GM12878 (cell line): ENCODE data around the gene NCAPH2. TPM values are rescaled to one million over a fixed set of nuclear protein-coding genes. Genes with fewer than 3 reads are reported as not detected.

Source experiments
- CHD1 ChIP-seq: IDR thresholded peaks from 2 replicates; pipeline ENCODE4 v1.6.1; 2012; ENCODE audit warnings: low read depth, low read length, improper control_type of control experiment
- CHD2 ChIP-seq: IDR thresholded peaks from 2 replicates; pipeline ENCODE4 v1.6.1; 2011; ENCODE audit warnings: low read depth, low read length, improper control_type of control experiment, borderline replicate concordance
- EP300 ChIP-seq, 2 experiments: fragments of 150-350 bp in 1 of 2; IDR thresholded peaks; 2 replicates each; pipeline ENCODE4 v1.6.1; 2011 to 2012; ENCODE audit warnings: low read depth in 2 of 2, low read length in 2 of 2, borderline replicate concordance in 1 of 2, improper control_type of control experiment in 1 of 2, inconsistent platforms in 1 of 2; ENCODE audit not compliant: control insufficient read depth in 1 of 2
- ESRRA ChIP-seq: IDR thresholded peaks from 2 replicates; pipeline ENCODE4 v1.6.1; 2012; ENCODE audit warnings: mild to moderate bottlenecking, low read length, improper control_type of control experiment
- FOS ChIP-seq: IDR thresholded peaks from 3 replicates; pipeline ENCODE4 v1.6.1; 2011; ENCODE audit warnings: borderline replicate concordance; ENCODE audit not compliant: insufficient read length; ENCODE audit errors: extremely low read depth
- FOXK2 ChIP-seq: fragments of 450-650 bp; IDR thresholded peaks from 2 replicates; pipeline ENCODE4 v1.6.1; 2017; ENCODE audit warnings: mild to moderate bottlenecking, moderate library complexity
- GABPA ChIP-seq: IDR thresholded peaks from 2 replicates; pipeline ENCODE4 v1.6.1; 2014; ENCODE audit warnings: antibody characterized with exemption, low read depth, mild to moderate bottlenecking, inconsistent platforms
- IRF4 ChIP-seq: IDR thresholded peaks from 2 replicates; pipeline ENCODE4 v1.6.1; 2011; ENCODE audit warnings: low read depth, low read length
- KLF5 ChIP-seq: fragments of 450-650 bp; IDR thresholded peaks from 2 replicates; pipeline ENCODE4 v1.6.1; 2014; ENCODE audit warnings: mild to moderate bottlenecking; ENCODE audit not compliant: partially characterized antibody
- MEF2B ChIP-seq: fragments of 450-650 bp; IDR thresholded peaks from 2 replicates; pipeline ENCODE4 v1.6.1; 2018; ENCODE audit warnings: mild to moderate bottlenecking, moderate library complexity; ENCODE audit not compliant: partially characterized antibody, poor library complexity, severe bottlenecking
- MTA3 ChIP-seq: IDR thresholded peaks from 2 replicates; pipeline ENCODE4 v1.6.1; 2012; ENCODE audit warnings: low read length, inconsistent platforms, borderline replicate concordance
- NFIC ChIP-seq: IDR thresholded peaks from 2 replicates; pipeline ENCODE4 v1.6.1; 2012; ENCODE audit warnings: low read depth, mild to moderate bottlenecking, inconsistent platforms, low read length, moderate library complexity
- NR2C1 ChIP-seq: fragments of 450-650 bp; IDR thresholded peaks from 2 replicates; pipeline ENCODE4 v1.6.1; 2017; ENCODE audit warnings: antibody characterized with exemption, mild to moderate bottlenecking, moderate library complexity
- NRF1 ChIP-seq: conservative IDR thresholded peaks from 2 replicates; pipeline ENCODE4 v1.6.1; 2011; ENCODE audit warnings: mild to moderate bottlenecking, low read depth, low read length, improper control_type of control experiment
- PML ChIP-seq: IDR thresholded peaks from 2 replicates; pipeline ENCODE4 v1.6.1; 2012; ENCODE audit warnings: low read length, inconsistent platforms
- RUNX3 ChIP-seq: IDR thresholded peaks from 2 replicates; pipeline ENCODE4 v1.6.1; 2012; ENCODE audit warnings: low read length, inconsistent platforms
- SMAD1 ChIP-seq: fragments of 450-650 bp; IDR thresholded peaks from 2 replicates; pipeline ENCODE4 v1.6.1; 2018; ENCODE audit warnings: mild to moderate bottlenecking, low read depth; ENCODE audit not compliant: partially characterized antibody
- TAF1 ChIP-seq: IDR thresholded peaks from 2 replicates; pipeline ENCODE4 v1.6.1; 2011; ENCODE audit warnings: mild to moderate bottlenecking, low read depth, low read length, borderline replicate concordance
- YBX1 ChIP-seq: fragments of 450-650 bp; IDR thresholded peaks from 2 replicates; pipeline ENCODE4 v1.6.1; 2016; ENCODE audit warnings: antibody characterized with exemption
- polyA plus RNA-seq, 11 experiments: library from polyadenylated mRNA; depleted of rRNA in 4 of 11; unstranded in 6 of 11; stranded (reverse) in 5 of 11; fragments of >200 nt; fragmentation: Nextera tagmentation in 4 of 11; fragmentation: Illumina TruSeq in 1 of 11; extraction: Ambion mirVana in 4 of 11; extraction: Trizol in 1 of 11; gene quantifications; 1 replicate in 1 of 11; 2 replicates in 10 of 11; pipeline versions ENCODE4 v1.2.1 to v1.2.3, GENCODE V29; 2011 to 2016; ENCODE audit warnings: inconsistent platforms in 2 of 11, missing spikeins in 2 of 11, low read depth in 1 of 11
- total RNA-seq, 4 experiments: library from RNA; depleted of rRNA in 3 of 4; stranded (reverse); fragments of >200 nt in 3 of 4; fragmentation: Illumina TruSeq in 1 of 4; extraction: Trizol in 1 of 4; gene quantifications; 2 replicates each; pipeline versions ENCODE4 v1.2.1 to v1.2.3, GENCODE V29; 2013 to 2021
- TF ChIP-seq, protein P1 (sequence below): IDR thresholded peaks from 2 replicates; pipeline ENCODE4 v1.6.1; 2012; ENCODE audit warnings: mild to moderate bottlenecking, low read depth, low read length
- TF ChIP-seq, protein P2 (sequence below): IDR thresholded peaks from 2 replicates; pipeline ENCODE4 v1.6.1; 2011; ENCODE audit warnings: low read depth, low read length, improper control_type of control experiment, borderline replicate concordance
- TF ChIP-seq, protein P3 (sequence below): fragments of 450-650 bp; conservative IDR thresholded peaks from 2 replicates; pipeline ENCODE4 v1.6.1; 2017; ENCODE audit warnings: mild to moderate bottlenecking, moderate library complexity
- TF ChIP-seq, protein P4 (sequence below): IDR thresholded peaks from 2 replicates; pipeline ENCODE4 v1.6.1; 2012; ENCODE audit warnings: low read depth, low read length, improper control_type of control experiment

NCAPH2 gene
- total and polyA plus RNA-seq, 10 of the 15 experiments (the other 5 are each of a cell fraction or from before 2014, with no cell fraction given), result 5.0 to 110 (median 59.9) TPM

DNA sequence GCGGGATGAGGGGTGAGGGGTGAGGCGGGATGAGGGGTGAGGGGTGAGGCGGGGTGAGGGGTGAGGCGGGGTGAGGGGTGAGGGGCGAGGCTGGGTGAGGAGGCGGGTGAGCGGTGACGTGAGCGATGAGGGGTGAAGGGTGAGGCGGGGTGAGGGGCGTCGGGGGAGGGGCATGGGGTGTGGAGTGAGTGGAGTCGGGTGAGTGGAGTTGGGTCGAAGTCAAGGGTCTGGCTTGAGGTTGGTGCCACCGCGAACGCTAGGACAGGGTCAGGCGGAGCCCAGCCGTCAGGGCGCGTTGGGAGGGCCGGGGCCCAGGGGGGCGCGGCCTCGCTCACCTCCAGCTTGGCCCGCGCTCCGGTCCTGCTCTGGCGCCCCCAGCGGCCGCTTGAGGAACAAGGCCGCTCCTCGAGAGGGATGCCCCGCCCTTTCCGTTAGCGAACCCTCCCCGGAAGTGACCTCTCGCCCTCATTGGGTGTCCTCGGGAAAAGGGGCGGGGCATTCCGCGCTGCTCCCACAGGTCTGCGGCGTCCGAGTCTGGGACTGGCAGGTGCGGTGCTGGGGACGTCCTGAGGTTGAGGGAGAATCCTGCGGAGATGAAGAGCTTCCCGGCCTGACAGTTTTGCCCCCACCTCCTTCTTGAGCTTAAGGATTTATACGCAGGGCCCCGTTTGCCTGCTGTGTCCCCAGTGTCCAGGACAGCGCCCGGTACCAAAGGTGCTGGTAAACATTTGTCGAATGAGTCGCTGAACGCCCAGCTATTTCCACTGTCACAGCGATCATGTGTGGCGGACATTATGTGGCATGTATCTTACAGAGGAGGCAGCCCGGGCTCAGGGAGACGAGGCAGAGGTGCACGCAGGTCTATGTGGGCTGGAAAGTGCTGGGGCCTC, 54.7 kb downstream of the NCAPH2 start, which contains the start of gene SYCE3 (continued):
- TF ChIP-seq, protein P1, sequence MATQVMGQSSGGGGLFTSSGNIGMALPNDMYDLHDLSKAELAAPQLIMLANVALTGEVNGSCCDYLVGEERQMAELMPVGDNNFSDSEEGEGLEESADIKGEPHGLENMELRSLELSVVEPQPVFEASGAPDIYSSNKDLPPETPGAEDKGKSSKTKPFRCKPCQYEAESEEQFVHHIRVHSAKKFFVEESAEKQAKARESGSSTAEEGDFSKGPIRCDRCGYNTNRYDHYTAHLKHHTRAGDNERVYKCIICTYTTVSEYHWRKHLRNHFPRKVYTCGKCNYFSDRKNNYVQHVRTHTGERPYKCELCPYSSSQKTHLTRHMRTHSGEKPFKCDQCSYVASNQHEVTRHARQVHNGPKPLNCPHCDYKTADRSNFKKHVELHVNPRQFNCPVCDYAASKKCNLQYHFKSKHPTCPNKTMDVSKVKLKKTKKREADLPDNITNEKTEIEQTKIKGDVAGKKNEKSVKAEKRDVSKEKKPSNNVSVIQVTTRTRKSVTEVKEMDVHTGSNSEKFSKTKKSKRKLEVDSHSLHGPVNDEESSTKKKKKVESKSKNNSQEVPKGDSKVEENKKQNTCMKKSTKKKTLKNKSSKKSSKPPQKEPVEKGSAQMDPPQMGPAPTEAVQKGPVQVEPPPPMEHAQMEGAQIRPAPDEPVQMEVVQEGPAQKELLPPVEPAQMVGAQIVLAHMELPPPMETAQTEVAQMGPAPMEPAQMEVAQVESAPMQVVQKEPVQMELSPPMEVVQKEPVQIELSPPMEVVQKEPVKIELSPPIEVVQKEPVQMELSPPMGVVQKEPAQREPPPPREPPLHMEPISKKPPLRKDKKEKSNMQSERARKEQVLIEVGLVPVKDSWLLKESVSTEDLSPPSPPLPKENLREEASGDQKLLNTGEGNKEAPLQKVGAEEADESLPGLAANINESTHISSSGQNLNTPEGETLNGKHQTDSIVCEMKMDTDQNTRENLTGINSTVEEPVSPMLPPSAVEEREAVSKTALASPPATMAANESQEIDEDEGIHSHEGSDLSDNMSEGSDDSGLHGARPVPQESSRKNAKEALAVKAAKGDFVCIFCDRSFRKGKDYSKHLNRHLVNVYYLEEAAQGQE, result no peak
- TF ChIP-seq FOXK2, result no peak
- TF ChIP-seq NR2C1, result peak; percentile 40; the same call in 1 of the 2 replicates
- no peak for TF ChIP-seq MTA3
- TF ChIP-seq IRF4, result no peak
- TF ChIP-seq KLF5, result no peak
- TF ChIP-seq RUNX3, result no peak
- TF ChIP-seq, protein P2, sequence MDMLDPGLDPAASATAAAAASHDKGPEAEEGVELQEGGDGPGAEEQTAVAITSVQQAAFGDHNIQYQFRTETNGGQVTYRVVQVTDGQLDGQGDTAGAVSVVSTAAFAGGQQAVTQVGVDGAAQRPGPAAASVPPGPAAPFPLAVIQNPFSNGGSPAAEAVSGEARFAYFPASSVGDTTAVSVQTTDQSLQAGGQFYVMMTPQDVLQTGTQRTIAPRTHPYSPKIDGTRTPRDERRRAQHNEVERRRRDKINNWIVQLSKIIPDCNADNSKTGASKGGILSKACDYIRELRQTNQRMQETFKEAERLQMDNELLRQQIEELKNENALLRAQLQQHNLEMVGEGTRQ, result no peak
- TF ChIP-seq GABPA, result 0 out of 2 replicates have a peak, but pooled peaks have one; percentile 31
- TF ChIP-seq, protein P3, sequence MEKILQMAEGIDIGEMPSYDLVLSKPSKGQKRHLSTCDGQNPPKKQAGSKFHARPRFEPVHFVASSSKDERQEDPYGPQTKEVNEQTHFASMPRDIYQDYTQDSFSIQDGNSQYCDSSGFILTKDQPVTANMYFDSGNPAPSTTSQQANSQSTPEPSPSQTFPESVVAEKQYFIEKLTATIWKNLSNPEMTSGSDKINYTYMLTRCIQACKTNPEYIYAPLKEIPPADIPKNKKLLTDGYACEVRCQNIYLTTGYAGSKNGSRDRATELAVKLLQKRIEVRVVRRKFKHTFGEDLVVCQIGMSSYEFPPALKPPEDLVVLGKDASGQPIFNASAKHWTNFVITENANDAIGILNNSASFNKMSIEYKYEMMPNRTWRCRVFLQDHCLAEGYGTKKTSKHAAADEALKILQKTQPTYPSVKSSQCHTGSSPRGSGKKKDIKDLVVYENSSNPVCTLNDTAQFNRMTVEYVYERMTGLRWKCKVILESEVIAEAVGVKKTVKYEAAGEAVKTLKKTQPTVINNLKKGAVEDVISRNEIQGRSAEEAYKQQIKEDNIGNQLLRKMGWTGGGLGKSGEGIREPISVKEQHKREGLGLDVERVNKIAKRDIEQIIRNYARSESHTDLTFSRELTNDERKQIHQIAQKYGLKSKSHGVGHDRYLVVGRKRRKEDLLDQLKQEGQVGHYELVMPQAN, result no peak
- TF ChIP-seq YBX1, result no peak
- no peak for TF ChIP-seq PML
- TF ChIP-seq FOS, result no peak
- peak; percentile 52; the same call in 1 of the 2 replicates for TF ChIP-seq TAF1
- no peak for TF ChIP-seq SMAD1
- no peak for TF ChIP-seq EP300 (IDR thresholded peaks at IDR 0.05; ENCODE audit: borderline replicate concordance in 1 of 2, control insufficient read depth in 1 of 2, low read depth in 2 of 2, low read length in 2 of 2)
- TF ChIP-seq NRF1, result no peak
- no peak for TF ChIP-seq CHD1
- TF ChIP-seq MEF2B, result no peak
- TF ChIP-seq, protein P4, sequence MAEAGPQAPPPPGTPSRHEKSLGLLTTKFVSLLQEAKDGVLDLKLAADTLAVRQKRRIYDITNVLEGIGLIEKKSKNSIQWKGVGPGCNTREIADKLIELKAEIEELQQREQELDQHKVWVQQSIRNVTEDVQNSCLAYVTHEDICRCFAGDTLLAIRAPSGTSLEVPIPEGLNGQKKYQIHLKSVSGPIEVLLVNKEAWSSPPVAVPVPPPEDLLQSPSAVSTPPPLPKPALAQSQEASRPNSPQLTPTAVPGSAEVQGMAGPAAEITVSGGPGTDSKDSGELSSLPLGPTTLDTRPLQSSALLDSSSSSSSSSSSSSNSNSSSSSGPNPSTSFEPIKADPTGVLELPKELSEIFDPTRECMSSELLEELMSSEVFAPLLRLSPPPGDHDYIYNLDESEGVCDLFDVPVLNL, result no peak
- no peak for TF ChIP-seq ESRRA
- TF ChIP-seq NFIC, result no peak
- TF ChIP-seq CHD2, result peak; percentile 59; the same call in 1 of the 2 replicates
